WTC11 (cell line): Measurements from ENCODE around the gene CNOT6. TPM values are rescaled to one million over a fixed set of nuclear protein-coding genes. Genes with fewer than 3 reads are reported as not detected.

Experiments used
- ATAC-seq: fragments of 200-7000 bp; cut with Tn5 transposase; 2 replicates; pipeline ENCODE4 v1.10.0; 2021; ENCODE audit warnings: mild to moderate bottlenecking, moderate library complexity
- CTCF ChIA-PET: fragments of 300-600 bp; sonication (Branson Sonifier 250); formaldehyde crosslinking; loops from one replicate; lab custom pipeline; 2021; ENCODE audit warnings: antibody characterized with exemption; lab: Charles Lee
- POLR2A ChIA-PET: fragments of 350-600 bp; sonication (Branson Sonifier 250); formaldehyde crosslinking; loops from one replicate; lab custom pipeline; 2021; ENCODE audit warnings: antibody characterized with exemption; lab: Charles Lee
- DNase-seq: peaks from one replicate; pipeline ENCODE4 v3.0.0; 2021; ENCODE audit warnings: low spot score
- H3K27ac Mint-ChIP-seq: 2 replicates; pipeline ENCODE4 v1.8.0; 2021; ENCODE audit warnings: mixed read lengths
- H3K27me3 Mint-ChIP-seq: 2 replicates; pipeline ENCODE4 v1.8.0; 2021; ENCODE audit warnings: low read depth, mild to moderate bottlenecking, moderate library complexity, mixed read lengths
- H3K36me3 Mint-ChIP-seq: 2 replicates; pipeline ENCODE4 v1.8.0; 2021; ENCODE audit warnings: mixed read lengths
- H3K4me1 Mint-ChIP-seq: 2 replicates; pipeline ENCODE4 v1.8.0; 2022; ENCODE audit warnings: mixed read lengths
- H3K4me3 Mint-ChIP-seq: 2 replicates; pipeline ENCODE4 v1.8.0; 2021; ENCODE audit warnings: mild to moderate bottlenecking, moderate library complexity, mixed read lengths
- H3K9me3 Mint-ChIP-seq: 2 replicates; pipeline ENCODE4 v1.8.0; 2021; ENCODE audit warnings: mixed read lengths
- AR ChIP-seq: fragments of 250-450 bp; sonication (Bioruptor Pico); IDR thresholded peaks from 2 replicates; pipeline ENCODE4 v1.9.0; 2021; ENCODE audit warnings: mild to moderate bottlenecking
- CREM ChIP-seq: sonication (generic); formaldehyde crosslinking; IDR thresholded peaks from 2 replicates; pipeline ENCODE4 v1.8.1; 2022; ENCODE audit warnings: mild to moderate bottlenecking, missing genetic modification reagents, moderate library complexity
- EMX1 ChIP-seq: fragments of 250-450 bp; sonication (Bioruptor Pico); IDR thresholded peaks from 2 replicates; pipeline ENCODE4 v1.8.0; 2021; ENCODE audit warnings: mild to moderate bottlenecking
- ESRRA ChIP-seq: sonication (generic); formaldehyde crosslinking; IDR thresholded peaks from 2 replicates; pipeline ENCODE4 v1.8.1; 2022; ENCODE audit warnings: mild to moderate bottlenecking, missing genetic modification reagents, borderline replicate concordance
- GABPB1 ChIP-seq: sonication (generic); formaldehyde crosslinking; IDR thresholded peaks from 2 replicates; pipeline ENCODE4 v1.8.1; 2023; ENCODE audit warnings: mild to moderate bottlenecking, missing genetic modification reagents
- HMGA2 ChIP-seq: fragments of 250-450 bp; sonication (Bioruptor Pico); IDR thresholded peaks from 2 replicates; pipeline ENCODE4 v1.4.0; 2021; ENCODE audit warnings: mild to moderate bottlenecking, moderate library complexity
- MXD4 ChIP-seq: fragments of 250-450 bp; sonication (Bioruptor Pico); IDR thresholded peaks from 2 replicates; pipeline ENCODE4 v1.8.0; 2021; ENCODE audit warnings: mild to moderate bottlenecking, moderate library complexity, borderline replicate concordance
- NFE2L1 ChIP-seq: sonication (generic); formaldehyde crosslinking; IDR thresholded peaks from 2 replicates; pipeline ENCODE4 v1.8.1; 2023; ENCODE audit warnings: missing genetic modification reagents
- NR1H2 ChIP-seq: sonication (generic); formaldehyde crosslinking; IDR thresholded peaks from 2 replicates; pipeline ENCODE4 v1.9.0; 2021; ENCODE audit warnings: mild to moderate bottlenecking, moderate library complexity, missing genetic modification reagents
- NR2C2 ChIP-seq: sonication (generic); formaldehyde crosslinking; IDR thresholded peaks from 2 replicates; pipeline ENCODE4 v1.8.0; 2022; ENCODE audit warnings: mild to moderate bottlenecking, missing genetic modification reagents
- PRRX2 ChIP-seq: fragments of 250-450 bp; sonication (Bioruptor Pico); IDR thresholded peaks from 2 replicates; pipeline ENCODE4 v1.8.0; 2021; ENCODE audit warnings: mild to moderate bottlenecking
- SP1 ChIP-seq: sonication (generic); formaldehyde crosslinking; conservative IDR thresholded peaks from 2 replicates; pipeline ENCODE4 v1.8.1; 2022; ENCODE audit warnings: missing genetic modification reagents
- TEAD1 ChIP-seq: sonication (generic); formaldehyde crosslinking; IDR thresholded peaks from 2 replicates; pipeline ENCODE4 v1.8.0; 2022; ENCODE audit warnings: mild to moderate bottlenecking, missing genetic modification reagents
- ZBTB43 ChIP-seq: sonication (generic); formaldehyde crosslinking; IDR thresholded peaks from 2 replicates; pipeline ENCODE4 v1.8.1; 2023; ENCODE audit warnings: mild to moderate bottlenecking, missing genetic modification reagents
- ZNF121 ChIP-seq: sonication (generic); formaldehyde crosslinking; IDR thresholded peaks from 2 replicates; pipeline ENCODE4 v1.8.0; 2023; ENCODE audit warnings: missing genetic modification reagents
- ZNF281 ChIP-seq: sonication (generic); formaldehyde crosslinking; IDR thresholded peaks from 2 replicates; pipeline ENCODE4 v1.8.0; 2023; ENCODE audit warnings: mild to moderate bottlenecking, missing genetic modification reagents
- ZNF671 ChIP-seq: fragments of 250-450 bp; sonication (Bioruptor Pico); IDR thresholded peaks from 2 replicates; pipeline ENCODE4 v1.8.0; 2021; ENCODE audit warnings: mild to moderate bottlenecking
- total RNA-seq: library from RNA; stranded (reverse); gene quantifications from 3 replicates; pipeline ENCODE4 v1.2.3, GENCODE V29; 2021
- TF ChIP-seq, protein P1 (sequence below): sonication (generic); formaldehyde crosslinking; conservative IDR thresholded peaks from 2 replicates; pipeline ENCODE4 v1.8.1; 2022; ENCODE audit warnings: mild to moderate bottlenecking, missing genetic modification reagents
- TF ChIP-seq, protein P2 (sequence below): sonication (generic); formaldehyde crosslinking; IDR thresholded peaks from 2 replicates; pipeline ENCODE4 v1.8.1; 2023; ENCODE audit warnings: mild to moderate bottlenecking, missing genetic modification reagents, moderate library complexity
- TF ChIP-seq, protein P3 (sequence below): sonication (generic); formaldehyde crosslinking; conservative IDR thresholded peaks from 2 replicates; pipeline ENCODE4 v1.8.1; 2023; ENCODE audit warnings: mild to moderate bottlenecking, low read depth, missing genetic modification reagents, moderate library complexity
- TF ChIP-seq, protein P4 (sequence below): sonication (generic); formaldehyde crosslinking; IDR thresholded peaks from 2 replicates; pipeline ENCODE4 v1.8.0; 2022; ENCODE audit warnings: mild to moderate bottlenecking, missing genetic modification reagents

The CNOT6 gene
- total RNA-seq, 1 experiment from 2014 or later: 41.0 TPM

DNA sequence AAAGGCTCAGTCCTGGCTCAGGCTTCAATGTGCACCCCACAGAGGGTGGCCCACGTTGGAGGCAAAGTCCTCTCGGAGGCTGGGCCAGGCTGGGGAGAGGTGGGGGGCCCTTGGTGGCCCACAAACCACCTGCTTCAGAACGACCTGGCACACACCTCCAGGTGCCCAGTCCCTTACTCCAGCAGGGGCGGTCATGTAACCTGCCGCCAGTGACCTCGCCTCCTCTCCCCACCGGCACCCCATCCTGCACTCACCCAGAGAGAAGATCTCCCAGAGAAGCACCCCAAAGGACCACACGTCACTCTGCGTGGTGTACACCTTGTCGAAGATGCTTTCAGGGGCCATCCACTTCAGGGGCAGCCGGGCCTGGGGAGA, 119.6 kb downstream of the CNOT6 start:
- Mint-ChIP-seq H3K27ac (no peak overlapping the region), H3K27me3 (peaks cover 12% of the 10 kb centered on the region)
- CTCF ChIA-PET: no interaction called here
- TF ChIP-seq TEAD1 (no peak), NFE2L1 (CRISPR knock-in tag) (no peak), EMX1 (no peak), ZNF281 (CRISPR knock-in tag) (no peak), AR (CRISPR knock-in tag) (no peak), NR2C2 (CRISPR knock-in tag) (no peak), GABPB1 (no peak), ZNF121 (CRISPR knock-in tag) (no peak), CREM (CRISPR knock-in tag) (no peak), NR1H2 (no peak), SP1 (CRISPR knock-in tag) (no peak)
- TF ChIP-seq, protein P1, sequence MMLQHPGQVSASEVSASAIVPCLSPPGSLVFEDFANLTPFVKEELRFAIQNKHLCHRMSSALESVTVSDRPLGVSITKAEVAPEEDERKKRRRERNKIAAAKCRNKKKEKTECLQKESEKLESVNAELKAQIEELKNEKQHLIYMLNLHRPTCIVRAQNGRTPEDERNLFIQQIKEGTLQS (CRISPR knock-in tag): no peak
- TF ChIP-seq, protein P2, sequence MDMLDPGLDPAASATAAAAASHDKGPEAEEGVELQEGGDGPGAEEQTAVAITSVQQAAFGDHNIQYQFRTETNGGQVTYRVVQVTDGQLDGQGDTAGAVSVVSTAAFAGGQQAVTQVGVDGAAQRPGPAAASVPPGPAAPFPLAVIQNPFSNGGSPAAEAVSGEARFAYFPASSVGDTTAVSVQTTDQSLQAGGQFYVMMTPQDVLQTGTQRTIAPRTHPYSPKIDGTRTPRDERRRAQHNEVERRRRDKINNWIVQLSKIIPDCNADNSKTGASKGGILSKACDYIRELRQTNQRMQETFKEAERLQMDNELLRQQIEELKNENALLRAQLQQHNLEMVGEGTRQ: no peak
- TF ChIP-seq, protein P3, sequence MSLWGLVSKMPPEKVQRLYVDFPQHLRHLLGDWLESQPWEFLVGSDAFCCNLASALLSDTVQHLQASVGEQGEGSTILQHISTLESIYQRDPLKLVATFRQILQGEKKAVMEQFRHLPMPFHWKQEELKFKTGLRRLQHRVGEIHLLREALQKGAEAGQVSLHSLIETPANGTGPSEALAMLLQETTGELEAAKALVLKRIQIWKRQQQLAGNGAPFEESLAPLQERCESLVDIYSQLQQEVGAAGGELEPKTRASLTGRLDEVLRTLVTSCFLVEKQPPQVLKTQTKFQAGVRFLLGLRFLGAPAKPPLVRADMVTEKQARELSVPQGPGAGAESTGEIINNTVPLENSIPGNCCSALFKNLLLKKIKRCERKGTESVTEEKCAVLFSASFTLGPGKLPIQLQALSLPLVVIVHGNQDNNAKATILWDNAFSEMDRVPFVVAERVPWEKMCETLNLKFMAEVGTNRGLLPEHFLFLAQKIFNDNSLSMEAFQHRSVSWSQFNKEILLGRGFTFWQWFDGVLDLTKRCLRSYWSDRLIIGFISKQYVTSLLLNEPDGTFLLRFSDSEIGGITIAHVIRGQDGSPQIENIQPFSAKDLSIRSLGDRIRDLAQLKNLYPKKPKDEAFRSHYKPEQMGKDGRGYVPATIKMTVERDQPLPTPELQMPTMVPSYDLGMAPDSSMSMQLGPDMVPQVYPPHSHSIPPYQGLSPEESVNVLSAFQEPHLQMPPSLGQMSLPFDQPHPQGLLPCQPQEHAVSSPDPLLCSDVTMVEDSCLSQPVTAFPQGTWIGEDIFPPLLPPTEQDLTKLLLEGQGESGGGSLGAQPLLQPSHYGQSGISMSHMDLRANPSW (CRISPR knock-in tag): no peak
- TF ChIP-seq, all 79 proteins: peak for 0
- Mint-ChIP-seq H3K9me3 (no peaks in the 10 kb centered on the region), H3K36me3 (no peaks in the 10 kb centered on the region), H3K4me1 (no peaks in the 10 kb centered on the region), H3K4me3 (no peak overlapping the region)
- no peak for DNase-seq
- POLR2A ChIA-PET: no interaction called here
- ATAC-seq: no peak

GRCh38 chr5:180618487-180618828, 124.3 kb downstream of the CNOT6 start:
- peak overlapping the region; percentile 63 for H3K4me3 Mint-ChIP-seq
- ChIA-PET POLR2A (interaction anchor here (1.7 kb wide), 1 partner anchor 29 kb away, joined by 6 read pairs; no protein-coding TSS in a partner anchor), CTCF (interaction anchor here (1.0 to 2.5 kb wide), 53 partner anchors 10 to 535 kb away, joined by 3 to 56 read pairs (median 6); partner anchors contain the start of gene FLT4)
- H3K36me3 Mint-ChIP-seq: no peaks in the 10 kb centered on the region
- DNase-seq: no peak
- ATAC-seq: peak; percentile 55; the same call in 1 of the 2 replicates
- no peaks in the 10 kb centered on the region; the same call in 1 of the 2 replicates for H3K4me1 Mint-ChIP-seq
- H3K27me3 Mint-ChIP-seq: peaks cover 16% of the 10 kb centered on the region
- H3K9me3 Mint-ChIP-seq: no peaks in the 10 kb centered on the region
- no peak overlapping the region for H3K27ac Mint-ChIP-seq
- no peak for TF ChIP-seq ESRRA (CRISPR knock-in tag)
- TF ChIP-seq PRRX2 (CRISPR knock-in tag): no peak
- no peak for TF ChIP-seq ZNF671
- TF ChIP-seq MXD4 (CRISPR knock-in tag): no peak
- TF ChIP-seq, protein P4, sequence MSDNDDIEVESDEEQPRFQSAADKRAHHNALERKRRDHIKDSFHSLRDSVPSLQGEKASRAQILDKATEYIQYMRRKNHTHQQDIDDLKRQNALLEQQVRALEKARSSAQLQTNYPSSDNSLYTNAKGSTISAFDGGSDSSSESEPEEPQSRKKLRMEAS: no peak
- TF ChIP-seq ZBTB43: no peak
- no peak for TF ChIP-seq HMGA2
- TF ChIP-seq, protein P1 (CRISPR knock-in tag): no peak
